ENCODE measurements around the gene FAM13A.

FAM13A gene

DNA sequence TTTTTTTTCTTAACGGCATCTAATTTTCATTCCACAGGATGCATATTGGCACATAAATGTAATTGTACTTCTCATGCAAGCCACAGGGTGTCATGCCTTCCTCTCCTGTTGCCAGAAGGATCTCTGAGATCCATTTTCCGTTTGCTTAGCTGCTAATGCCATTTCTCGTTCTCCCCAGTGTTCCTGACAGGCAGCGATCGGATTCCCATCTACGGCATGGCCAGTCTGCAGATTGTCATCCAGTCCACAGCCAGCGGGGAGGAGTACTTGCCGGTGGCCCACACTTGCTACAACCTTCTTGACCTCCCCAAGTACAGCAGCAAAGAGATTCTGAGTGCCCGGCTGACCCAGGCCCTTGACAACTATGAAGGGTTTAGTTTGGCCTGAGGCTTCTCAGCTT lies 350.4 kb downstream of the FAM13A start:
- TF ChIP-seq ZFX (IDR thresholded peaks at IDR 0.05; ENCODE audit: borderline replicate concordance) = no peak
- TF ChIP-seq, protein P1, sequence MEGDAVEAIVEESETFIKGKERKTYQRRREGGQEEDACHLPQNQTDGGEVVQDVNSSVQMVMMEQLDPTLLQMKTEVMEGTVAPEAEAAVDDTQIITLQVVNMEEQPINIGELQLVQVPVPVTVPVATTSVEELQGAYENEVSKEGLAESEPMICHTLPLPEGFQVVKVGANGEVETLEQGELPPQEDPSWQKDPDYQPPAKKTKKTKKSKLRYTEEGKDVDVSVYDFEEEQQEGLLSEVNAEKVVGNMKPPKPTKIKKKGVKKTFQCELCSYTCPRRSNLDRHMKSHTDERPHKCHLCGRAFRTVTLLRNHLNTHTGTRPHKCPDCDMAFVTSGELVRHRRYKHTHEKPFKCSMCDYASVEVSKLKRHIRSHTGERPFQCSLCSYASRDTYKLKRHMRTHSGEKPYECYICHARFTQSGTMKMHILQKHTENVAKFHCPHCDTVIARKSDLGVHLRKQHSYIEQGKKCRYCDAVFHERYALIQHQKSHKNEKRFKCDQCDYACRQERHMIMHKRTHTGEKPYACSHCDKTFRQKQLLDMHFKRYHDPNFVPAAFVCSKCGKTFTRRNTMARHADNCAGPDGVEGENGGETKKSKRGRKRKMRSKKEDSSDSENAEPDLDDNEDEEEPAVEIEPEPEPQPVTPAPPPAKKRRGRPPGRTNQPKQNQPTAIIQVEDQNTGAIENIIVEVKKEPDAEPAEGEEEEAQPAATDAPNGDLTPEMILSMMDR (IDR thresholded peaks at IDR 0.05) = peak; percentile 54
- no peak overlapping the region for H3K27ac ChIP-seq

DNA sequence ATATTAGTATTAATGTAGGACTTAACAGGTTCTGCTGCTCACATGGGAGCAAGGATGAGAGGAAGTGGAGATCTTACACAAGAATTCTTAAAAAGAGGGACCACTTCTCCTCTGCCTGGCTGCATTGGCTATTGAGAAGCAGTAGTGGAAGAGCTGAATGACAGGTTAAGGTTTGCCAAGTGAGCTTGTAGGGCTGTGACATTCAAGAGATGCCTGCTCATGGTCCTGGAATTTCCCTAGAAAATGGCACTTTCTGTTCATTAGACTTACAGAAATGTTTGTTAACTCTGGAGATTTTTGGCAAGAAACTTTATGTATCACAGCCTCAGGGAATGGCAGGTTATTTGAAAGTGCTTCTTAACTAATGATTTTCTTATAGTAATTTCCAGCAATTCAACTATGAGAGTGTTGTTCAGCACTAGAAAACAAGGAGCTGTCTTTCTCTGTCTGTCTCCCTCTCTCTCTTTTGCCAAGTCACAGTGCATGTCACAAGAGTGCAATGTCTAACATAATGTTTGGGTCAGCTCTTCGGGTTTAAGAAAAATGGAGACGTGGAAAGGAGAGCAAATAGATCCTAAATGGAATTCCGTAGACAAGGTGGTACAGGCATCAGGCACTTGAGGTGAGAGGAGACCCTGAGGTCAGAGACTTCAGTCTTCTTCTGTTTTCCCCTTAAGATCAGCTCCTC lies 351.0 kb downstream of the FAM13A start:
- no peak overlapping the region for H3K27ac ChIP-seq
- TF ChIP-seq ZFX (IDR thresholded peaks at IDR 0.05; ENCODE audit: borderline replicate concordance) = no peak
- TF ChIP-seq, protein P1 (IDR thresholded peaks at IDR 0.05) = no peak

DNA sequence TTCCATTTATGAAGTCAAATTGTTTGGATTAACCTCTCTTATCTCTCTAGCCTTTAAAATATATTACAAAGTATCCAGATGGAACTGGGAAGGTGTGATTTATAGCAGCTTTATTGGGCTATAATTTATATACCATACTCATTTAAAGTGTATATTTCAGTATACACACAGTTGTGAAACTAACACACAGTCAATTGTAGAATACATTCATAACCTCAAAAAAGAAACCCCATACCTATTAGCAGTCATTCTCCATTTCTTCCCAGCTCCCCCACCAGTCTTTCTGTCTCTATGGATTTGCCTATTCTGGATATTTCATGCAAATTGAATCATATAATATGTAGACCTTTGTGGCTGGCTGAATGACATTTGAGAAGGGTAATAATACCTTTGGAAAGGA lies 351.8 kb downstream of the FAM13A start:
- TF ChIP-seq, protein P1 (IDR thresholded peaks at IDR 0.05) = no peak
- TF ChIP-seq ZFX (IDR thresholded peaks at IDR 0.05; ENCODE audit: borderline replicate concordance) = no peak
- no peak overlapping the region for H3K27ac ChIP-seq

DNA sequence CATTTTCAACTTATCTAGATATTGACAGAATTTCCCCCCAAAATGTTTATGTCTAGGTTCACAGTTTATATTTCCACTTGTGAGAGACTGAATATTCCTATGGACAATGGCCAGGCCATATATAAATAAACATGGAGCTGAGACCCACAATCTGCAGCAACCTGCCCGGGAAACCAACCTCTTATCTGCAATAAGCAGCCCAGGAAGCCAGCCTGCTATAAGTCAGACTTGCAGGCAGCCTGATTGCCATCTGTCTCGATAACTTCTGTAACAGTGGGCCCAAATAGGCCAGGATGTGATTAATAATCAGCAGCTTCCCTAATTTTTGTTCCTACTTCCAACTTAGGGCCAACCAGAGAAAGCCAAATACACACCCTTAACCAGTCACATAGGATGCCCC lies 354.2 kb downstream of the FAM13A start:
- TF ChIP-seq, protein P1 (IDR thresholded peaks at IDR 0.05) = no peak
- TF ChIP-seq ZFX (IDR thresholded peaks at IDR 0.05; ENCODE audit: borderline replicate concordance) = no peak
- no peak overlapping the region for H3K27ac ChIP-seq

DNA sequence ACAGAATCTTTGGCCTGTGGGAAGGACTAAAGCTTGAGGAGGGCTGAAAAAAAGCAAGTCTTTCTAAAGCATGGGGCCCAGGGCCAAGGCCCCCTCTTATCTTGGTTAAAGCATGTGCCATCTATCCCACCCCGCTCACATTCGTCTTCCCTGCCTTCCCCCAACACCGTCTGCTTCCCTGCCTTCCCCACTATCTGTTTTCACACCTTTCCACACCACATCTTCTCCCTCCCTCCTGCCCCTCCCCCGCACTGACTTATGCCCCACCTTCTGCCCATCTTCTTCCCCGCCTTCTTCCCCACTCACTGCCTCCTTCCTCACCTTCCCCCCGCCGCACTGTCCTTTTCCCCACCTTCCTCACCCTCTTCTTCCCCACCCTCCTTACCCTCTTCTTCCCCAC lies 358.5 kb downstream of the FAM13A start:
- no peak for TF ChIP-seq ZFX (IDR thresholded peaks at IDR 0.05; ENCODE audit: borderline replicate concordance)
- TF ChIP-seq, protein P1 (IDR thresholded peaks at IDR 0.05) = no peak

DNA sequence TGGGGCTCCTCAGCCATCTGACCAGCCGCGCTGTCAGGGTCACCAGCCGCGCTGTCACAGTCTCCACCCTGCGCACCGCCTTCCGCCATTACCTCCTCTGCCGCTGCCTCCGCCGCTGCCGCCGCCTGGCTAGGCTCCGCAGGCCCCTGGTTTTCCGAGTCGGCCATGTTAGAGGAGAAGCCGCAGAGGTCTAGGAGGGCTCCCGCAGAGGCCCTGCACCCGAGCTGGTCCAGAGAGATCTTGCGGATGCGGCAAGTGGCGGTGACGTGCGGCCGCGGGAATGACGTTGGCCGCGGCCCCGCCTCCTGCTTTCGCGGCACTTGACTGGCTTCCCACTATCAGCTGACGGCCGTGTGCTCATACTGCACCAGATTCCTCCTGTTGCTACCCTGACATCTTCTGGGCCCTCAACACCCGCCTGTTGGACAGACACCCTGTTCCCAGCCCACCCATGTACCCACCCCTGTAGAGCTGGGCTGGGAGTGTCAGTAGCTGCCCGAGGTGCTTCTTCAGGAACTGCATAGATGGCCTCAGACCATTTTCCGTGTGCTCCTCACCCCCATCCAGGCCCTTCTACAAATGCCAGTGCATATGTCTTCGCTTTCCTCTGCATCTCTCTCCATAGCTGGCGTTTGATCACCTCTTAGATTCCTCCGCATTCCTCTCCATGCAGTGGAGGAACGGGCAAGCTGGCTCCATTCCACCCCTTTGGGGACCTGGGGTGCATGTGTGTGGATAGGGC lies 359.2 kb downstream of the FAM13A start, which contains the start of gene NAP1L5:
NAP1L5 (minus strand) TSS at position 242 of the 742 bp plus-strand sequence; CDS start at position 167, 75 bp downstream.
- no peak for TF ChIP-seq ZFX (IDR thresholded peaks at IDR 0.05; ENCODE audit: borderline replicate concordance)
- TF ChIP-seq, protein P1 (IDR thresholded peaks at IDR 0.05) = no peak
- no peak within 1 kb of the TSS for H3K27ac ChIP-seq

More for the DNA sequence above, 358.5 kb downstream of the FAM13A start:
- no peak overlapping the region for H3K27ac ChIP-seq

DNA sequence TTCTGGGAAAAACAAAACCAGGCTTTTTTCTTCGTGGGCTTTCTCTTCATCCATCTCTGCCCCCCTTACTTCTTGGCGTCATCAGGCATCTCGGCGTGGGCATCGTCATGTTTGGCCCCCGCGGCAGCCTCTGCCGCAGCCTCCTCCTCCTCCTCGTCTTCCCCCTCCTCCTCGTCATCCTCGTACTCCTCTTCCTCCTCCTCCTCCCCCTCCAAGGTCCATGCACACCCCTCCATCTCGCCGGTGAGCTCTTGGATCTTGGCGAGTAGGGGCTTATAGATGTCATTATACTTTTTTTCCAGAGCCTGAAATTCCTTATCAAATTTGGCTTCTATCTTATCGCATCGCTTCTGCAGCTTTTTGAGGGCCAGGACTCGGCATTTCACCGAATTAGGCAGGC lies 359.8 kb downstream of the FAM13A start:
- no peak for TF ChIP-seq ZFX (IDR thresholded peaks at IDR 0.05; ENCODE audit: borderline replicate concordance)
- TF ChIP-seq, protein P1 (IDR thresholded peaks at IDR 0.05) = no peak
- no peak overlapping the region for H3K27ac ChIP-seq
